ENCODE results near the gene SLAMF9. TPM values are rescaled to one million over a fixed set of nuclear protein-coding genes. Genes with fewer than 3 reads are reported as not detected.

Gene SLAMF9
- total RNA-seq, result not detected

DNA sequence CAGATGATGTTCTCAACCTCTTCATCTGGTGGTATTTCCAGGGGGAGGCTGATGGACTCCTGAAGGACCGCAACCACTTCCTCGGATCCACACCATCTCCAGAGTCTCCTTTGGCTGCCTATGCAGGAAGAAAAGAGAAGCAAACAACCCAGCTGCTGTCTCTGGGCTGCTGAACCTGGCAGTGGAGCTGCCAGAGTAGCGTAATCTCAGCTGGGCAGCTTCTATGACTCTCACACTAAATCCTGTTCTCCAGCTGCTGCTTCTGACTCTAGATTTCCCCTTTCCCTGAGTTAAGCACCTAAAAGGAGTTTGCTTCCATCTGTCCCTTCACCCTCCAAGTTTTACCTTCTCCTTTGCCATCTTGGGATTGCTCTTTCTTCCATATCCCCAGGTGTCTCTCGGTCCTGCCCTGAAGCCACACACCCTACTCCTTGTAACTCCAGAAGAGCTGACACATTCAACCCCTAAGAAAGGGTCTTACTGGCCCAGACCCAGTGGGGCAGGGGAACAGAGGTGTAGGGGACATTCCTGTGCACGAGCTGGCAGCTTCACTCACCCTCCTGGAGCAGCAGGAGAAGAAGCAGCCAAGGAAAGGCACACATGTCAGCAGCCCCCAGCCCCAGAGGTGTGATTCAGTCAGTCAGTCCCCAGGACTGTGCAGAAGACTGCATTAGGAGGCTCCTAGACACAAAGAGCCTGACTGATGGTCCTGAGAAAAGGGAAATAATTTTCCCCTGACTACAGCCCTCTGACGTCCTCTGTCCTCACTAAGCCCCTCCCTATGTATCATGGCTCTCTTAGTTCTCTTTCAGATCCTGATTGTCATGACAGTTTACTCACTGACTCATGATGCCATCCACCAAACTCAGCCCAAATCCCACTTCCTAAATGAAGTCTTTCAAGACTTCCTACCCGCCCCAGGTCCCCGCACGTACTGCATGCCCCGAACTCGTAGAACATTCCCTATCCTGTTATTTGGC is at the start of gene SLAMF9:
TSS of gene SLAMF9 (minus strand) at position 702 of the 980 bp plus-strand sequence. CDS start at position 602, 100 bp downstream.
- intact Hi-C loops (cut with micrococcal nuclease), result no loop called here
- Mint-ChIP-seq H3K9me3 (no peaks in the 10 kb centered on the region), H3K27me3 (ENCODE audit: low read depth) (peaks cover 17% of the 10 kb centered on the region), H3K4me3 (no peak within 1 kb of the TSS), H3K36me3 (ENCODE audit: low read depth) (no peaks in the 10 kb centered on the region), H3K27ac (no peak within 1 kb of the TSS), H3K4me1 (ENCODE audit: low read depth) (peaks cover 2% of the 10 kb centered on the region)
- DNase-seq, result no peak
- CTCF ChIA-PET, result interaction anchor here (1.2 to 3.8 kb wide), 3 partner anchors 8 to 54 kb away, joined by 3 to 20 read pairs (median 5); no protein-coding TSS in a partner anchor

DNA sequence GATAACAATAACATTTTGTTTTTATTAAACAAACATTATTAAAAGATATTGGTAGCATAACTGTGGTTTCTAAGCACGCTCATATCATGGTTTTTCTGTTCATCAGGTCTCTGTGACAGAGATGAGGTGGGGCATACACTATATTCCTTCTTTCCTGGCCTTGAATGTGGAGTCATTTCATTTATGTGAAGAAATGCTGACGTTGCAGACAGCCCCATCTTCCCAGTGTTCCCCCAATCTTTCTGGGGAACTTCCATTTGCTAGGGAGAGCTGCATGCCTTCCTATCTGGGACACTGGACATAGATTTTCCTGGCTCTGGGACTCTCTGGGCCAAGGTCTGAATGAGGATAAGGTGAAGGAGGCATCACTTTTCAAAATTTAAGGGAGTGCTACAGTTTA is 47.4 kb upstream of the SLAMF9 start:
- no peaks in the 10 kb centered on the region for H3K27me3 Mint-ChIP-seq (ENCODE audit: low read depth)
- no peaks in the 10 kb centered on the region for H3K36me3 Mint-ChIP-seq (ENCODE audit: low read depth)
- DNase-seq, result no peak
- CTCF ChIA-PET, result interaction anchor here (0.5 to 10.9 kb wide), 4 partner anchors 13 to 628 kb away, joined by 3 to 228 read pairs (median 3); no protein-coding TSS in a partner anchor
- no peaks in the 10 kb centered on the region for H3K4me1 Mint-ChIP-seq (ENCODE audit: low read depth)
- no peak overlapping the region for H3K4me3 Mint-ChIP-seq
- H3K27ac Mint-ChIP-seq, result no peak overlapping the region
- no peaks in the 10 kb centered on the region for H3K9me3 Mint-ChIP-seq
- intact Hi-C loops (cut with micrococcal nuclease), result no loop called here

DNA sequence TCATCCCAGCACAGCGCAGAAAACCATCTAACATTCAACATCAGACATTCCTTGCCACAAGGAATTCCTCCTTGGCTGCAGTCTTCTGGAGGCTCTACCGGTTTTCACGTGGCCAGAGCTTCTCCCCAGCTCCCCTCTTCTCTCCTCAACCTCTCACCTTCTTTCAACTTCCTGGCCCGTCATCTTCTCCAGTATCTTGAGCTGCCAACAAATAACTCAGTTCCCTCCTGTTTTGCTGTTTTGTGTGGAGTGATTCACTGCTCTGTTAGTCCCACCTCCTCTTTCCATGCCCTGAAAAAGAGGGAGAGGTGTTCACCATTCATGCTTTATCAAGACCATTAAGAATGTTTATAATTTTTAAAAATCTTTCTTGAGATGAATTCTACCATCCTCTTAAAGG is 45.2 kb upstream of the SLAMF9 start:
- no peaks in the 10 kb centered on the region for H3K27me3 Mint-ChIP-seq (ENCODE audit: low read depth)
- intact Hi-C loops (cut with micrococcal nuclease), result no loop called here
- H3K4me3 Mint-ChIP-seq, result no peak overlapping the region
- DNase-seq, result no peak
- no peaks in the 10 kb centered on the region for H3K36me3 Mint-ChIP-seq (ENCODE audit: low read depth)
- no peak overlapping the region for H3K27ac Mint-ChIP-seq
- CTCF ChIA-PET, result interaction anchor here (0.5 to 2.1 kb wide), 4 partner anchors 8 to 107 kb away, joined by 3 to 12 read pairs (median 4); no protein-coding TSS in a partner anchor
- no peaks in the 10 kb centered on the region for H3K4me1 Mint-ChIP-seq (ENCODE audit: low read depth)
- no peaks in the 10 kb centered on the region for H3K9me3 Mint-ChIP-seq

- no peak overlapping the region for H3K4me3 Mint-ChIP-seq
- CTCF ChIA-PET, result interaction anchor here (0.9 to 1.0 kb wide), 2 partner anchors 9 to 17 kb away, joined by 3 to 7 read pairs; no protein-coding TSS in a partner anchor
- H3K36me3 Mint-ChIP-seq (ENCODE audit: low read depth), result no peaks in the 10 kb centered on the region
- intact Hi-C loops (cut with micrococcal nuclease), result no loop called here
- H3K27ac Mint-ChIP-seq, result no peak overlapping the region
- DNase-seq, result no peak
- no peaks in the 10 kb centered on the region for H3K27me3 Mint-ChIP-seq (ENCODE audit: low read depth)
- no peaks in the 10 kb centered on the region for H3K9me3 Mint-ChIP-seq
- peaks cover 3% of the 10 kb centered on the region for H3K4me1 Mint-ChIP-seq (ENCODE audit: low read depth)
Measured at GRCh38 chr1:159996653-159997052, 42.6 kb upstream of the SLAMF9 start.

DNA sequence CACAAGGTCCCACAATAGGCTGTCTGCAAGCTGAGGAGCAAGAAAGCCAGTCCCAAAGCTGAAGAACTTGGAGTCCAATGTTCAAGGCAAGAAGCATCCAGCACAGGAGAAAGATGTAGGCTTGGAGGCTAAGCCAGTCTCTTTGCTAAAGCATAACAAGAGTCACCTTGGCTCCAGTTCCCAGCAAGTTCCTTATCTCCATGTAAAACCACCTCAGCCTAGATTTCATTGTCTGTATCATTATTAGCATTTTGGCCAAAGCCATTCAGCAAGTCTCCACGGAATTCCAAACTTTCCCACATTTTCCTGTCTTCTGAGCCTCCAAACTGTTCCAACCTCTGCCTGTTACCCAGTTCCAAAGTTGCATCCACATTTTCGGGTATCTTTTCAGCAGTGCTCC is 40.9 kb upstream of the SLAMF9 start:
- Mint-ChIP-seq H3K4me3 (no peak overlapping the region), H3K36me3 (ENCODE audit: low read depth) (no peaks in the 10 kb centered on the region), H3K9me3 (no peaks in the 10 kb centered on the region), H3K27ac (no peak overlapping the region), H3K27me3 (ENCODE audit: low read depth) (no peaks in the 10 kb centered on the region), H3K4me1 (ENCODE audit: low read depth) (peaks cover 8% of the 10 kb centered on the region)
- no peak for DNase-seq
- CTCF ChIA-PET, result no interaction called here
- intact Hi-C loops (cut with micrococcal nuclease), result no loop called here

DNA sequence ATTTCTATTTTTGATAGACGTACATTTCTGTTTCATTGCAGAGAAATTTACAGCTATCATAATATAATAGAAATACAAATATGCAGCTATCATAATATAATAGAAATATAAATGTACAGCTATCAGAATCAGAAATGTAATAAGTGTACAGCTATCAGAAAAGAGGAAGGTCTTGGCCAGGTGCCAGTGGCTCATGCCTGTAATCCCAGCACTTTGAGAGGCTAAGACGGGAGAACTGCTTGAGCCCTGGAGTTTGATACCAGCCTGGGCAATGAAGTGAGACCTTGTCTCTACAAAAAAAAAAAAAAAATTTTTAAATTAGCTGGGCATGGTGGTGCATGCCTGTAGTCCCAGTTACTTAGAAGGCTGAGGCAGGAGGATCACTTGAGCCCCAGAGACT is 39.9 kb upstream of the SLAMF9 start:
- intact Hi-C loops (cut with micrococcal nuclease), result no loop called here
- CTCF ChIA-PET, result interaction anchor here (0.7 to 1.6 kb wide), 4 partner anchors 10 to 54 kb away, joined by 3 to 12 read pairs (median 7); no protein-coding TSS in a partner anchor
- Mint-ChIP-seq H3K9me3 (no peaks in the 10 kb centered on the region), H3K4me3 (no peak overlapping the region), H3K4me1 (ENCODE audit: low read depth) (peaks cover 8% of the 10 kb centered on the region), H3K27ac (no peak overlapping the region), H3K36me3 (ENCODE audit: low read depth) (no peaks in the 10 kb centered on the region), H3K27me3 (ENCODE audit: low read depth) (no peaks in the 10 kb centered on the region)
- DNase-seq, result no peak

- intact Hi-C loops (cut with micrococcal nuclease), result no loop called here
- Mint-ChIP-seq H3K27me3 (ENCODE audit: low read depth) (no peaks in the 10 kb centered on the region), H3K4me1 (ENCODE audit: low read depth) (peaks cover 8% of the 10 kb centered on the region), H3K27ac (no peak overlapping the region), H3K4me3 (no peak overlapping the region), H3K36me3 (ENCODE audit: low read depth) (no peaks in the 10 kb centered on the region), H3K9me3 (no peaks in the 10 kb centered on the region)
- CTCF ChIA-PET, result interaction anchor here (0.7 to 2.5 kb wide), 2 partner anchors 16 to 100 kb away, joined by 3 to 11 read pairs; no protein-coding TSS in a partner anchor
- DNase-seq, result no peak
Measured at GRCh38 chr1:159992161-159992560, 38.1 kb upstream of the SLAMF9 start.

DNA sequence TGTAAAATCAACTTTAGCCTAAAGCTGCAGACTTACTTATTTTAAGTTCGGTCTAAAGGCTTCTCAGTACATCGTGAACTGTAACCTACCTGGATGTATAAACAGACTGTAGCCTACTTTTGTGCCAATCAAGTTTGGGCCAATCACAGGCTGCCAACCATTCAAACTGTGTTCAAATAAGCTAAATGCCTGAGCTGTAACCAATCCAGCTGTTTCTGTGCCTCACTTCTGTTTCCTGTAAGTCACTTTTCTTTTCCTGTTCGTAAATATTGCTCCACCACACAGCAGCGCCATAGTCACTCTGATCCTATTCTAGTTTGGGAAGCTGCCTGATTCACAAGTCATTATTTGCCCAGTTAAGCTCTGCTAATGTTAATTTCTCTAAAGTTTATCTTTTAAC is 37.5 kb upstream of the SLAMF9 start:
- CTCF ChIA-PET, result interaction anchor here (0.7 to 2.5 kb wide), 3 partner anchors 14 to 100 kb away, joined by 3 to 11 read pairs (median 3); no protein-coding TSS in a partner anchor
- intact Hi-C loops (cut with micrococcal nuclease), result loop anchor here (2.0 kb wide), 1 partner anchor 39 kb away; the partner anchor contains the start of gene PIGM
- H3K4me1 Mint-ChIP-seq (ENCODE audit: low read depth), result peaks cover 8% of the 10 kb centered on the region
- DNase-seq, result peak; percentile 57
- H3K9me3 Mint-ChIP-seq, result no peaks in the 10 kb centered on the region
- H3K27me3 Mint-ChIP-seq (ENCODE audit: low read depth), result no peaks in the 10 kb centered on the region
- H3K36me3 Mint-ChIP-seq (ENCODE audit: low read depth), result no peaks in the 10 kb centered on the region
- H3K4me3 Mint-ChIP-seq, result peak overlapping the region; percentile 19
- H3K27ac Mint-ChIP-seq, result no peak overlapping the region

- DNase-seq, result no peak
- no peaks in the 10 kb centered on the region for H3K36me3 Mint-ChIP-seq (ENCODE audit: low read depth)
- no peak overlapping the region for H3K4me3 Mint-ChIP-seq
- H3K9me3 Mint-ChIP-seq, result no peaks in the 10 kb centered on the region
- no peaks in the 10 kb centered on the region for H3K27me3 Mint-ChIP-seq (ENCODE audit: low read depth)
- CTCF ChIA-PET, result interaction anchor here (1.0 to 2.5 kb wide), 3 partner anchors 16 to 18 kb away, joined by 3 to 11 read pairs (median 5); no protein-coding TSS in a partner anchor
- H3K27ac Mint-ChIP-seq, result no peak overlapping the region
- intact Hi-C loops (cut with micrococcal nuclease), result loop anchor here (2.0 kb wide), 1 partner anchor 41 kb away; the partner anchor contains the start of gene PIGM
- peaks cover 8% of the 10 kb centered on the region for H3K4me1 Mint-ChIP-seq (ENCODE audit: low read depth)
Measured at GRCh38 chr1:159990005-159990404, 36.0 kb upstream of the SLAMF9 start.

DNA sequence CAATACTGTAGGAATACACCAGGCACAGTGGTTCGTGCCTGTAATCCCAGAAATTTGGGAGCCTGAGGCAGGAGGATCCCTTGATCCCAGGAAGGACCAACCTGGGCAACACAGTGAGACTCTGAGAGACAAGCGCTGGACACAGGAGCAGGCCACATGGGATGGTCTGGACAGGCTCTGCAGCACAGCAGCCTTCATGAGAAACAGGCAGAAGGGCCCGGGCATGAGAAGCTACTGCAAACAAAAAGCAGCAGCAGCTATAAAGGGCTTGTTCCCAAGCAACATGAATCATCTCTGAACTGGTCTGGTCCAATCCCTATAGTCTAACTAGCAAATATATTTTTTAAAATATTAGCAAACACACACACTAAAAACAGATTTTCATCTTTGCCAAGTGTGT is 35.5 kb upstream of the SLAMF9 start:
- intact Hi-C loops (cut with micrococcal nuclease), result no loop called here
- no peak for DNase-seq

DNA sequence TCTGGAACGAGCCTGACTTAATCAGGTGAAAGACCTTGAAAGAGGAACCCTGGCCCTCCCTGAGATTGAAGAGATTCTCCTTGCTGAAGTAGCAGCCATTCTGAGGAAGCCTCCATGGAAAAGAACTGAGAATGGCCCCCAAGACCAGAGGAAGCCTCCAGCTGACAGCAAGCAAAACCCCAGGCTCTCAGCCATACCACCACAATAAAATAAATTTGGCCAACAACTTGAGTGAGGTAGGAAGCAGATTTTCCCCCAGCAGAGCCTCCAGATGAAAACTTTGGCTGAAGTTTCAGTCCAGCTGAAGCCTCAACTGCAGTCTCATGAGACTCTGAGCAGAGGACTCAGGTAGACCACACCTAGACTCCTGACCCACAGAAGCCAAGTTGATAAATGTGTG is 34.0 kb upstream of the SLAMF9 start:
- H3K4me1 Mint-ChIP-seq (ENCODE audit: low read depth), result peaks cover 8% of the 10 kb centered on the region
- H3K27me3 Mint-ChIP-seq (ENCODE audit: low read depth), result no peaks in the 10 kb centered on the region
- CTCF ChIA-PET, result no interaction called here
- H3K27ac Mint-ChIP-seq, result no peak overlapping the region
- H3K9me3 Mint-ChIP-seq, result no peaks in the 10 kb centered on the region
- no peaks in the 10 kb centered on the region for H3K36me3 Mint-ChIP-seq (ENCODE audit: low read depth)
- intact Hi-C loops (cut with micrococcal nuclease), result no loop called here
- H3K4me3 Mint-ChIP-seq, result no peak overlapping the region
- DNase-seq, result no peak

More for the DNA sequence above, 35.5 kb upstream of the SLAMF9 start:
- no peak overlapping the region for H3K4me3 Mint-ChIP-seq
- no peaks in the 10 kb centered on the region for H3K9me3 Mint-ChIP-seq
- no peaks in the 10 kb centered on the region for H3K36me3 Mint-ChIP-seq (ENCODE audit: low read depth)
- no peaks in the 10 kb centered on the region for H3K27me3 Mint-ChIP-seq (ENCODE audit: low read depth)
- no peak overlapping the region for H3K27ac Mint-ChIP-seq
- CTCF ChIA-PET, result interaction anchor here (1.0 to 1.1 kb wide), 4 partner anchors 12 to 18 kb away, joined by 3 to 5 read pairs (median 4); no protein-coding TSS in a partner anchor
- H3K4me1 Mint-ChIP-seq (ENCODE audit: low read depth), result peaks cover 8% of the 10 kb centered on the region

DNA sequence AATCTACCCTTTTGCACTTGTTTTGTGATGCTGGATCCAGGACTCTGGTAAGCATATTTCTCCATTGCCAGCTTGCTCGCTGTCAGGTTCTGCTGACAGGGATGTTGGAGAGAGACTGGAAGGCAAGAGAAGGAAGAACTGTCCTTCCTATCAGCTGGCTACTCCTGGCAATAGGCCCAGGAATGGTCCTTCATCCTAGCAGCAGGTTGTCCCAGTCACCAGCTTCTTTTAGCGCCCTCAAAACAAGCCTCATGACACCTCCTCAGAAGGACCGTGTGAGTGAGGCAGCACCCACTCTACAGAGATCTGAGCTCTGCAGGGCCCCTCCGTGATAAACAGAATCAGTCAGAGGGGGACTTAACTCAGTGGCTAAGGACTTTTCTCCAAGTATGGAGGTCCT is 33.1 kb upstream of the SLAMF9 start:
- intact Hi-C loops (cut with micrococcal nuclease), result no loop called here
- DNase-seq, result no peak
- CTCF ChIA-PET, result interaction anchor here (1.5 kb wide), 1 partner anchor 19 kb away, joined by 3 read pairs; no protein-coding TSS in a partner anchor
- peaks cover 8% of the 10 kb centered on the region for H3K4me1 Mint-ChIP-seq (ENCODE audit: low read depth)
- H3K36me3 Mint-ChIP-seq (ENCODE audit: low read depth), result no peaks in the 10 kb centered on the region
- no peak overlapping the region for H3K4me3 Mint-ChIP-seq
- H3K27ac Mint-ChIP-seq, result no peak overlapping the region
- H3K27me3 Mint-ChIP-seq (ENCODE audit: low read depth), result no peaks in the 10 kb centered on the region
- no peaks in the 10 kb centered on the region for H3K9me3 Mint-ChIP-seq
